ENCODE results near the gene SZT2.
"Not testable (repeated sequence)": the region's sequence is repeated elsewhere in the genome, so short reads cannot be mapped to it uniquely, and the experiment has no call there.

The SZT2 gene

DNA sequence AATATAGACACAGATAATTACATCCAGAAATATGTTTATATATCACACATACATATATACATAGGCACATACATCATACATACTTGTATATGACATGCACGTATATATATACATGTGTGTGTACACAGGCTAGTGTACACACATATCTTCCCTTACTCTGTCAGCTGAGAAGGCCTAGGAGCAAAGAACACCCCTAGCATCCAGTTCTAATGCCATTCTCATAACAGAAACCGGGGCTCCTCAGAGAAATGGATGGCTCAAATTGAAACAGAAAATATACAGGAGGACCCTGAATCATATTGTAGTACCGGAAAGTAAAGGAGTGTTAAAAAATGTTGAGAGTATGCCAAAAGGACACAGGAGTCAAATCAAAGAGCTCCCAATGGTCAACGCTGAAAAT, 83.8 kb downstream of the SZT2 start:
- TF ChIP-seq, protein P1, sequence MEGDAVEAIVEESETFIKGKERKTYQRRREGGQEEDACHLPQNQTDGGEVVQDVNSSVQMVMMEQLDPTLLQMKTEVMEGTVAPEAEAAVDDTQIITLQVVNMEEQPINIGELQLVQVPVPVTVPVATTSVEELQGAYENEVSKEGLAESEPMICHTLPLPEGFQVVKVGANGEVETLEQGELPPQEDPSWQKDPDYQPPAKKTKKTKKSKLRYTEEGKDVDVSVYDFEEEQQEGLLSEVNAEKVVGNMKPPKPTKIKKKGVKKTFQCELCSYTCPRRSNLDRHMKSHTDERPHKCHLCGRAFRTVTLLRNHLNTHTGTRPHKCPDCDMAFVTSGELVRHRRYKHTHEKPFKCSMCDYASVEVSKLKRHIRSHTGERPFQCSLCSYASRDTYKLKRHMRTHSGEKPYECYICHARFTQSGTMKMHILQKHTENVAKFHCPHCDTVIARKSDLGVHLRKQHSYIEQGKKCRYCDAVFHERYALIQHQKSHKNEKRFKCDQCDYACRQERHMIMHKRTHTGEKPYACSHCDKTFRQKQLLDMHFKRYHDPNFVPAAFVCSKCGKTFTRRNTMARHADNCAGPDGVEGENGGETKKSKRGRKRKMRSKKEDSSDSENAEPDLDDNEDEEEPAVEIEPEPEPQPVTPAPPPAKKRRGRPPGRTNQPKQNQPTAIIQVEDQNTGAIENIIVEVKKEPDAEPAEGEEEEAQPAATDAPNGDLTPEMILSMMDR (IDR thresholded peaks at IDR 0.05; ENCODE audit: borderline replicate concordance, insufficient read depth, low read depth, low read length) = no peak
- no peak overlapping the region for H3K4me3 ChIP-seq (ENCODE audit: low read depth, low read length)

DNA sequence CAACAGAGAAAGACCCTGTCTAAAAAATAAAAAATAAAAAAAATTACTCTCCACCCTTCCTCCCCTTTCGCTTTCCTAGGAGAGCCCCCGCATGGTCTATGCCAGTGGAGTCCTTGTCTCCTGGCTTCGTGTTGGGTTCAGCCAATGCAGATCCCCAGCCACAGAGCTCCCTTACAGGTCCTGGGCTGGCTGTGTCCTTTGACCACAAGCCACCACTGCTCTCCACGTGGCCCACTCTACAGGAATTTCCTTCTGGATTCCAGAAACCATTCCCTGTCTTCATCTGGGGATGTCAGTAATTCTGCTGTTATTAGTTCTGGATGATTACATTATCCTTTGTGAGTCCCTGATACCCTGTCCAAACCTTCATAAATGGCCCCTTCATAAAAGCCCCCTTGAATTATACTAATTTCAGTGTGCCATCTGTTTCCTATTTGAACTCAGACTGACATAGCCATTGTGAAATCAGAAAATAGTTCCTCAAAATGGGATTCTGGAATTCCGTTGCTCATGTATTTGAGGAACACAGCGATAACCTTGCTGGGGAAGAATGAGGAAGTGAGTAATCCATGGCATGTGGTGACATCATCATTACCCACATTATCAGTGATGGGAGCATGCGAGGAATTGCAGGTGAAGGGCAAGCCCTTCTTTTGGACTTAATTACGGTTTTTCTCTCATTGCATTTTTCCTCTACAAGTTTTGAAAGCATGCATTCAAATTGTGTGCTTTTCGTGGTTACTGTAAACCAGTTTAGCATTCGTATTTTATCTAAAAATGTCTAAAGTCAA, 86.1 kb downstream of the SZT2 start:
- H3K4me3 ChIP-seq (ENCODE audit: low read depth, low read length) = not testable (repeated sequence)

DNA sequence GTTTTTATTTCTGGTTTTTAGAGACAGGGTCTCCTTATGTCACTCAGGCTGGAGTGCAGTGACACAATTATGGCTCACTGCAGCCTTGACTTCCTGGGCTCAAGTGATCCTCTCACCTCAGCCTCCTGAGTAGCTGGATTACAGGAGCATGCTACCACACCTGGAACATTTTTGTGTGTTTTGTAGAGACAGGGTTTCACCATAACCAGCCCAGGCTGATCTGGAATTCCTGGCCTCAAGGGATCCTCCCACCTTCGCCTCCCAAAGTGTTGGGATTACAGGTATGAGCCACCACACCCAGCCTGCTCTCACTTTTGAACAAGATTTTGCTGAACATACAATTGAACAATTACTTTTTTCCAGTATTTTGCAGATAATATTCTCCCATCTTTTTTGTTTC, 88.0 kb downstream of the SZT2 start:
- TF ChIP-seq, protein P1 (IDR thresholded peaks at IDR 0.05; ENCODE audit: borderline replicate concordance, insufficient read depth, low read depth, low read length) = no peak
- H3K4me3 ChIP-seq (ENCODE audit: low read depth, low read length) = no peak overlapping the region

DNA sequence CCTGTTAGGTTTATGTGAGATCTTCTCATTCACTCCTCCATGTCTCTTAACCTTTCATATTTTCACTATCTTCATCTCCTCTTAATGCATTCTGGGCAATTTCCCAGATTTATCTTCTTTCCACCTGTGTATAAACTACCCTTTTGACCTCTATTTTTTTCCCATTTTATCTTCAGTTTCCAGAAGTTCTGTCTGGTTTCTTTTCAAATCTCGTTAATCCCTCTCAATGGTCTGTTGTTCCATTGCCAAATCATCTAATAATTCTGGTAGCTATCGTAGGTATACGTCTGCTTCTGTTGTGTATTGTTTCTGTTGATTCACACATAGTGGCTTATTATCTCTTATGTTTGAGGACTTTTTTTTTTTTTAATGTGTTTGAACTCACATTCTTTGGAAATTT, 89.7 kb downstream of the SZT2 start:
- TF ChIP-seq, protein P1 (IDR thresholded peaks at IDR 0.05; ENCODE audit: borderline replicate concordance, insufficient read depth, low read depth, low read length) = no peak
- H3K4me3 ChIP-seq (ENCODE audit: low read depth, low read length) = no peak overlapping the region

DNA sequence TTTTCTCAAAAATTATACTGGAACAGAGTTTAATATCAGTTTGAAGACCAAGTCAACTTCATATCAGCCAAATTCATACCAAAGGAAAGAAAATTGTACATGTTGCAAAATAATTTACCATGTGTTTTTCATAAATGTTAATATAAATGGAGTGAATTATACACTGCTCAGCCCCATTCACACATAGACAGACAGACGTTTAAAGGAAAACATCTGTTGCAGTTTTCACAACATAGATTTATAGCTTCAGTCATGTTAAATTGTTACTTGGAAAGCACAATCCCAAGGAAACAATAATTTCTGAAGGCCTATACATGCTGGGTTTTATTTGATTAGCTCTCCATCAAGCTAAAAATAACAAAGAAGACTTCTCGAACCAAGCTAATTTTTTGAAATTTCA, 91.8 kb downstream of the SZT2 start:
- no peak overlapping the region for H3K4me3 ChIP-seq (ENCODE audit: low read depth, low read length)
- TF ChIP-seq, protein P1 (IDR thresholded peaks at IDR 0.05; ENCODE audit: borderline replicate concordance, insufficient read depth, low read depth, low read length) = no peak

DNA sequence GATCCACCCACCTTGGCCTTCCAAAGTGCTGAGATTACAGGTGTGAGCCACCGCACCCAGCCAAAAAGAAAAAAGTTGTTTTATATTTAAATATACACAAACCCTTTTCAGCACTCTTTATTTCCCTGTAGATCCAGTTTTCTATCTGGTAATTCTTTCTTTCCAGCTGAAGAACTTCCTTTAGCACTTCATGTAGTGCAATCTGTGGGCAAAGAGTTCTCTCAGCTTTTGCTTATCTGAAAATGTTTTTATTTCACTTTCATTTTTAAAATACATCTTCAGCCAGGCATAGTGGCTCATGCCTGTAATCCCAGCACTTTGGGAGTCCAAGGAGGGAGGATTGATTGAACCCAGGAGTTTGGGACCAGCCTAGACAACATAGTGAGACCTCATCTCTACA, 92.5 kb downstream of the SZT2 start:
- no peak overlapping the region for H3K4me3 ChIP-seq (ENCODE audit: low read depth, low read length)
- TF ChIP-seq, protein P1 (IDR thresholded peaks at IDR 0.05; ENCODE audit: borderline replicate concordance, insufficient read depth, low read depth, low read length) = no peak

DNA sequence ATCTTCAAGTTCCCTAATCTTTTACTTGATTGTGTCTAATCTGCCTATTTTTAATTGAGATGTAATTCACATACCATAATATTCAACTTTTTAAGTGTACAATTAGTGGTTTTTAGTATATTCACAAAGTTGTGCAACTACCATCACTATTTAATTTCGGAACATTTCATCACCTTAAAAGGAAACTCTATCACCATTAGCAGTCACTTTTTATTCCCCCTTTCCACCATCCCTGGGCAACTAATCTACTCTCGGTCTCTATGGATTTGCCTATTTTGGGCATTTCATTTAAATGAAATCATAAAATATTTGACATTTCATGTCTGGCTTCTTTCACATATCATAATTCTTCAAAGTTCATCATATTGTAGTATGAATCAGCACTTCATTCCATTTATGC, 94.7 kb downstream of the SZT2 start:
- H3K4me3 ChIP-seq (ENCODE audit: low read depth, low read length) = no peak overlapping the region
- TF ChIP-seq, protein P1 (IDR thresholded peaks at IDR 0.05; ENCODE audit: borderline replicate concordance, insufficient read depth, low read depth, low read length) = no peak

Measured in GM12875 (cell line).